ENCODE results near the gene NAA80. TPM values are rescaled to one million over a fixed set of nuclear protein-coding genes. Genes with fewer than 3 reads are reported as not detected.

NAA80 gene
- total and polyA plus RNA-seq, 2 of the 8 experiments (the other 6 are each of a cell fraction or from before 2014, with no cell fraction given), result 11.3 to 16.7 TPM

DNA sequence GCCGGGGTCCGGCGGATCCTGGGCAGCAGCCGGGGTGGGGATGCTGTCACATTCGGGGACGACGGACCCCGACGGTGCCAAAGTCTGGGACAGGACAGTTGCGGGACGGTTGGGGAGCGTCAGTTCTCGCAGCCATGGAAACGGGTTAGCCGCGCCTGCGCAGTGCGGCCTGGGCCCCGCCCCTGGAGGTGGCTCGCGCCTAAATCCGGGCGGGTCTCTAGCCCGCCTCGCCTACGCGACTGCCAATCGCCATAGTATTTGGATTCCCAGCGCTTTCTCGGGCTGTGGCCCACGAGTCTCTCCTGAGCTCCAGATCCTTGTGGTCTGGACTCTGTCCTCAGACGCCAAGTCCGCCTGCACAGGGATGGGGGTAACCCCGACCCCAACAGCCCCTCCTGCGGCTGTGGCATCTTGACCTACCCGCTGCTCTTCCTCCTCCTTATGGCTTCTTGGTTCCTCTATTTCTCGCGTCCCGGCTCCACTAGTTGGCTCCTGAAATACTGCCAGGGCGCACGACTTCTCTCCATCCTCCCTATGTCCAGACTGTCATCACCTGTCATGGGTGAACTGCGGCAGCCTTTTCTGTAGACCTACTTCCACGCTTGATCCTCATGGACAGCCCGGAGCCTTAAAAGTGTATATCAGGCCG, 46.5 kb upstream of the NAA80 start, which contains the start of gene ZMYND10:
Gene ZMYND10, minus strand, starts transcription at position 147 of the 649 bp plus-strand sequence. CDS start 153 bp downstream, outside the sequence.
- POLR2A ChIA-PET (ENCODE audit: partially characterized antibody), result interaction anchor here (0.9 to 1.7 kb wide), 5 partner anchors 9 to 155 kb away, joined by 3 to 9 read pairs (median 3); no protein-coding TSS in a partner anchor
- H3K9me3 ChIP-seq (ENCODE audit: insufficient read depth in 2 of 2, low read depth in 1 of 2, low read length in 1 of 2), result no peaks in the 10 kb centered on the region
- FAIRE-seq (peak; percentile 78), DNase-seq (ENCODE audit: low read depth in 1 of 2, low spot score in 2 of 2) (peak in 1 of 2 experiments; percentile 96)
- H2BK15ac ChIP-seq (ENCODE audit: low read length), result 0 out of 2 replicates have a peak within 1 kb of the TSS, but pooled peaks have one; percentile 92
- no peak within 1 kb of the TSS for H2BK12ac ChIP-seq (ENCODE audit: low read depth, low read length)
- no peak within 1 kb of the TSS for H2BK20ac ChIP-seq (ENCODE audit: low read length)
- H2BK120ac ChIP-seq (replicated peaks; ENCODE audit: low read depth, low read length), result no peak within 1 kb of the TSS
- H2AFZ ChIP-seq (ENCODE audit: low read length), result peak within 1 kb of the TSS; percentile 94
- no peak within 1 kb of the TSS for H3K27ac ChIP-seq (ENCODE audit: low read depth, low read length)
- H3K23me2 ChIP-seq (ENCODE audit: low read depth, low read length), result peaks cover 16% of the 10 kb centered on the region
- 19% methylated on average over 36 of the region's 45 CpGs; no CpG with 5 or more reads in 1 of the 2 experiments for WGBS, 2 experiments (ENCODE audit: extremely low coverage in 1 of 2, insufficient coverage in 1 of 2, insufficient read length in 1 of 2, insufficient replicate concordance in 2 of 2, low coverage in 1 of 2, low lambda C conversion rate in 2 of 2, missing lambda C conversion rate in 1 of 2)
- peak within 1 kb of the TSS; percentile 96 for H3K18ac ChIP-seq (ENCODE audit: extremely low read depth, low read length)
- H4K20me1 ChIP-seq (replicated peaks in 1 of 2; ENCODE audit: control insufficient read depth in 1 of 2, insufficient read depth in 2 of 2, low read length in 2 of 2), result peaks cover 3% of the 10 kb centered on the region in 2 experiments
- H3K4me3 ChIP-seq (ENCODE audit: extremely low read depth in 1 of 4, insufficient read depth in 2 of 4, low read depth in 3 of 4, low read length in 4 of 4), result peak within 1 kb of the TSS; percentile 18 to 58 (median 41); a peak in 7 of 8 replicates
- H4K8ac ChIP-seq (ENCODE audit: extremely low read depth, insufficient read depth, low read length), result peak within 1 kb of the TSS; percentile 6; the same call in 1 of the 2 replicates
- no peaks in the 10 kb centered on the region for H3K79me1 ChIP-seq (ENCODE audit: low read depth, low read length)
- H2AK5ac ChIP-seq (ENCODE audit: low read depth, low read length), result no peak within 1 kb of the TSS; the same call in 1 of the 2 replicates
- H3K23ac ChIP-seq (ENCODE audit: insufficient read length), result no peak within 1 kb of the TSS
- no peak within 1 kb of the TSS for H3K56ac ChIP-seq (replicated peaks; ENCODE audit: insufficient read length, low read depth, low read length)
- peaks cover 10 to 42% (median 33%) of the 10 kb centered on the region in 4 experiments for H3K27me3 ChIP-seq (replicated peaks in 1 of 4; ENCODE audit: control insufficient read depth in 3 of 4, extremely low read depth in 1 of 4, insufficient read depth in 3 of 4, low read length in 3 of 4)
- H3K14ac ChIP-seq (ENCODE audit: insufficient read length), result no peak within 1 kb of the TSS
- peaks cover 0 to 18% (median 12%) of the 10 kb centered on the region in 4 experiments; a peak in 6 of 7 replicates for H3K4me1 ChIP-seq (replicated peaks in 1 of 4; ENCODE audit: control insufficient read depth in 3 of 4, insufficient read depth in 4 of 4, low read length in 3 of 4)
- peak within 1 kb of the TSS; percentile 61 to 96 for H3K4me2 ChIP-seq (ENCODE audit: insufficient read depth in 1 of 2, low read depth in 2 of 2, low read length in 2 of 2)
- H3K79me2 ChIP-seq (ENCODE audit: control insufficient read depth in 1 of 2, insufficient read depth in 2 of 2, low read length in 2 of 2), result no peaks in the 10 kb centered on the region
- no peak within 1 kb of the TSS for H3K4ac ChIP-seq (replicated peaks; ENCODE audit: insufficient read length, low read depth, low read length)
- CTCF ChIA-PET (ENCODE audit: partially characterized antibody), result interaction anchor here (0.5 to 13.4 kb wide), 12 partner anchors 8 to 1039 kb away, joined by 3 to 136 read pairs (median 13); partner anchors contain the start of gene TMEM115
- H4K91ac ChIP-seq (replicated peaks; ENCODE audit: insufficient read length, low read length), result no peak within 1 kb of the TSS
- no peak within 1 kb of the TSS for H3K9ac ChIP-seq (replicated peaks in 1 of 4; ENCODE audit: extremely low read depth in 1 of 4, low read depth in 3 of 4, low read length in 3 of 4)
- H3K36me3 ChIP-seq (ENCODE audit: control insufficient read depth in 2 of 4, insufficient read depth in 4 of 4, low read length in 3 of 4), result peaks cover 0 to 3% (median 0%) of the 10 kb centered on the region in 4 experiments; a peak in 2 of 8 replicates
- H2BK5ac ChIP-seq (ENCODE audit: low read depth, low read length), result no peak within 1 kb of the TSS
- no peak within 1 kb of the TSS for H4K5ac ChIP-seq (ENCODE audit: insufficient read length, low read depth, low read length)
- TF ChIP-seq KDM4A (IDR thresholded peaks at IDR 0.05; ENCODE audit: low read depth, low read length, severe bottlenecking) (peak; percentile 58), USF2 (IDR thresholded peaks at IDR 0.05; ENCODE audit: low read length) (no peak), SIN3A (conservative IDR thresholded peaks at IDR 0.05 in 1 of 2, IDR thresholded peaks at IDR 0.05 in 1 of 2; ENCODE audit: low read depth in 1 of 2, low read length in 2 of 2) (peak in 1 of 2 experiments; percentile 90; a peak in 2 of 4 replicates), EGR1 (IDR thresholded peaks at IDR 0.05; ENCODE audit: borderline replicate concordance, low read depth, low read length) (peak; percentile 48; the same call in 1 of the 2 replicates), NRF1 (IDR thresholded peaks at IDR 0.05; ENCODE audit: low read depth, low read length) (peak; percentile 87), CREB1 (IDR thresholded peaks at IDR 0.05) (no peak), EZH2 (IDR thresholded peaks at IDR 0.05; ENCODE audit: low read depth, low read length, severe bottlenecking) (no peak), YY1 (IDR thresholded peaks at IDR 0.05; ENCODE audit: low read depth, low read length) (peak; percentile 58; the same call in 1 of the 2 replicates)
- TF ChIP-seq, protein P1, sequence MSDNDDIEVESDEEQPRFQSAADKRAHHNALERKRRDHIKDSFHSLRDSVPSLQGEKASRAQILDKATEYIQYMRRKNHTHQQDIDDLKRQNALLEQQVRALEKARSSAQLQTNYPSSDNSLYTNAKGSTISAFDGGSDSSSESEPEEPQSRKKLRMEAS (IDR thresholded peaks at IDR 0.05), result peak; percentile 8; the same call in 1 of the 2 replicates

All from H1 (cell line).